Colon (tissue), 2 donors: ENCODE data around the gene FRMD4A.

Experiments
- FAIRE-seq: peaks from 2 replicates; lab custom pipeline; 2012; peaks lifted over from hg19 to GRCh38; lab: Jason Lieb, UNC
- donor health status: control.
- donor health status: control.

FRMD4A gene

GRCh38 chr10:14330388-14331061 lies at the start of gene FRMD4A:
Gene FRMD4A, minus strand, starts transcription at chr10:14330924.
- FAIRE-seq: no peak

- no peak for FAIRE-seq
These were observed 49.0 kb upstream of the FRMD4A start for GRCh38 chr10:14379556-14380280.

- no peak for FAIRE-seq
These were observed 47.8 kb upstream of the FRMD4A start for GRCh38 chr10:14378387-14378960.

- no peak for FAIRE-seq
These were observed 47.0 kb upstream of the FRMD4A start for GRCh38 chr10:14377591-14378175.

- FAIRE-seq: no peak
These were observed 44.2 kb upstream of the FRMD4A start for GRCh38 chr10:14374745-14375445.

GRCh38 chr10:14372606-14373005 lies 41.9 kb upstream of the FRMD4A start:
- FAIRE-seq: no peak

GRCh38 chr10:14371581-14371980 lies 40.9 kb upstream of the FRMD4A start:
- no peak for FAIRE-seq

- no peak for FAIRE-seq
These were observed 40.2 kb upstream of the FRMD4A start for GRCh38 chr10:14370894-14371293.

- no peak for FAIRE-seq
These were observed 39.2 kb upstream of the FRMD4A start for GRCh38 chr10:14369906-14370305.

- no peak for FAIRE-seq
These were observed 36.0 kb upstream of the FRMD4A start for GRCh38 chr10:14366760-14367159.

- FAIRE-seq: no peak
These were observed 34.5 kb upstream of the FRMD4A start for GRCh38 chr10:14365266-14365665.

GRCh38 chr10:14362104-14362503 lies 31.4 kb upstream of the FRMD4A start:
- FAIRE-seq: no peak

GRCh38 chr10:14360961-14361360 lies 30.2 kb upstream of the FRMD4A start:
- no peak for FAIRE-seq

- no peak for FAIRE-seq
These were observed 29.8 kb upstream of the FRMD4A start for GRCh38 chr10:14360515-14360914.

- FAIRE-seq: no peak
These were observed 28.3 kb upstream of the FRMD4A start for GRCh38 chr10:14358886-14359573.

GRCh38 chr10:14356921-14357320 lies 26.2 kb upstream of the FRMD4A start:
- no peak for FAIRE-seq

GRCh38 chr10:14355750-14356149 lies 25.0 kb upstream of the FRMD4A start:
- no peak for FAIRE-seq

- no peak for FAIRE-seq
These were observed 22.7 kb upstream of the FRMD4A start for GRCh38 chr10:14353291-14353913.

- FAIRE-seq: no peak
These were observed 19.3 kb upstream of the FRMD4A start for GRCh38 chr10:14350006-14350405.

- no peak for FAIRE-seq
These were observed 18.4 kb upstream of the FRMD4A start for GRCh38 chr10:14349081-14349480.

- FAIRE-seq: no peak
These were observed 14.5 kb upstream of the FRMD4A start for GRCh38 chr10:14345262-14345661.
